SJSA1 (cell line): ENCODE results near the gene P2RX7. TPM values are rescaled to one million over a fixed set of nuclear protein-coding genes. Genes with fewer than 3 reads are reported as not detected.
A peak's percentile ranks its signal among the peaks of the same experiment; 100 is the strongest.

Source experiments
- DNase-seq, 2 experiments: peaks; one replicate each; pipeline ENCODE4 v3.0.0-alpha.2; 2015 to 2020; ENCODE audit warnings: low spot score in 2 of 2, low read depth in 1 of 2
- H3K27ac ChIP-seq: fragments of 250-450 bp; sonication (Bioruptor Pico); 2 replicates; pipeline ENCODE4 v1.5.1; 2020; ENCODE audit warnings: mild to moderate bottlenecking, moderate library complexity
- H3K27me3 ChIP-seq: fragments of 250-450 bp; sonication (Bioruptor Pico); replicated peaks from 2 replicates; pipeline ENCODE4 v1.5.1; 2020; ENCODE audit warnings: mild to moderate bottlenecking, moderate library complexity
- H3K36me3 ChIP-seq: fragments of 250-450 bp; sonication (Bioruptor Pico); 2 replicates; pipeline ENCODE4 v1.5.1; 2020; ENCODE audit warnings: mild to moderate bottlenecking
- H3K4me1 ChIP-seq: fragments of 250-450 bp; sonication (Bioruptor Pico); replicated peaks from 2 replicates; pipeline ENCODE4 v1.6.1; 2021; ENCODE audit warnings: mild to moderate bottlenecking
- H3K4me3 ChIP-seq: fragments of 250-450 bp; sonication (Bioruptor Pico); 2 replicates; pipeline ENCODE4 v1.5.1; 2020; ENCODE audit warnings: mild to moderate bottlenecking
- H3K9me3 ChIP-seq: fragments of 250-450 bp; sonication (Bioruptor Pico); replicated peaks from 2 replicates; pipeline ENCODE4 v1.5.1; 2020; ENCODE audit warnings: mild to moderate bottlenecking
- total RNA-seq: library from RNA; depleted of rRNA; stranded (reverse); fragments of >200 nt; shearing (Covaris generic); gene quantifications from 2 replicates; pipeline ENCODE4 v1.2.3, GENCODE V29; 2014

P2RX7 gene
- total RNA-seq, 1 experiment from 2014 or later: 3.1 TPM

DNA sequence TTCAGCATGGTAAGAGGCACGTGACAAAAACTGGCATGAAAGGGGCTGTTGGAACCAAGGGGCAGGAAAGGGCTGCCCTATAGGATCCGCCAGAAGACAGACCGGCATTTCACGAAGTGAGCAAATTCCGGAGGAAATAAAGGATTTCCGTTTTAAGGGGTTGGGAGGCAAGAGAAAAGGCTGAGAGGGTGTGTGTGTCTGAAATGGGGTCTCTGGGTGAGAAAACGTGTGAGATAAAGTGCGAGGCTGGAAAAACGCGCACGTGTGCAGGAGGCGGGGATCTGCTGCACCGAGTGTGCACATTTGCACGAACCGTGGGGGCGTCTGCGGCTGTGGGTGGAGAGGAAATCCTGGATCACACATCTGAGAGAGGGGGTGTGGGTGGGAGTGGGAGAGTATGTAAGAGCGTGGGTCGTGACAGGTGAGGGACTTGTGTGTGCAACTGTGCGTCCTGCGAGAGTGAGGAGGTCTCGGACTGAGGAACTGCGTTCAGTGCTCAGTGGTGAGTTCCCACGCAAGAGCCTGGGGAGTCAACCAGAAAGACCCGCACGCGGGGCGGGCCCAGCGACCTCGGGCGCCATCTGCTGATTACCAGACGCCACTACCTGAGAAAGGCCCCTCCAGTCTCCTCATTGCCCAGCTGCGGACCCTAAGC is 37.0 kb upstream of the P2RX7 start:
- DNase-seq: peak; percentile 43 to 67
- Histone ChIP-seq H3K36me3 (no peaks in the 10 kb centered on the region), H3K27me3 (no peaks in the 10 kb centered on the region), H3K27ac (no peak overlapping the region), H3K4me3 (peak overlapping the region; percentile 23), H3K4me1 (peaks cover 8% of the 10 kb centered on the region), H3K9me3 (peaks cover 4% of the 10 kb centered on the region)

DNA sequence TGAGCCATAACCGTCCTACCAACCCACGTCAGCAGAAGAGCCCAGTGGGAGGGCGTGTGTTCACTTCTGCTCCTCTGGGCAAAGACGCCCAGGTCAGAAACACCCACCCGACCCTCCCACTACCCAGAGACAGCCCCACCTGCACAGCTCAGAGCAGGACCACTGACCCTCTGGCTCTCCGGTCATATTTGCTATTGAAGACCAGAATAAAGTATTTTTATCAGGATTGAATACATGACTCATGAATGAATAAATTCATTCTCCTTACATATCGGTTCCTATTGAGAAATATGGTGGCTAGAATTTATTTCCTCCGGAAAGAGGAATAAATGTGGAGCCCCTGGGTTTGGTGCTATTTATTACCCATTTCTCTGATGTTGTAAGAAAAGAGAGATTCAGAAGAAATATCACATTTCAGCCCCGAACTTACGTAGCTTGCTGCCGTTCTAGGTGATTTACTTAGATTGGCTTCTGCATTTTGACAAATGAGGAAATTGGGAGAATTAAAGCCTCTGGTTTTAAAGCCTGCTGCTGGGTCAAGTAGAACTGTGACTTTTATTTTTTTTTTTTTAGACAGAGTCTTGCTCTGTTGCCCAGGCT is 36.4 kb upstream of the P2RX7 start:
- Histone ChIP-seq H3K27me3 (no peaks in the 10 kb centered on the region), H3K9me3 (peaks cover 4% of the 10 kb centered on the region), H3K4me1 (peaks cover 8% of the 10 kb centered on the region), H3K4me3 (no peak overlapping the region), H3K27ac (no peak overlapping the region), H3K36me3 (no peaks in the 10 kb centered on the region)
- no peak for DNase-seq

DNA sequence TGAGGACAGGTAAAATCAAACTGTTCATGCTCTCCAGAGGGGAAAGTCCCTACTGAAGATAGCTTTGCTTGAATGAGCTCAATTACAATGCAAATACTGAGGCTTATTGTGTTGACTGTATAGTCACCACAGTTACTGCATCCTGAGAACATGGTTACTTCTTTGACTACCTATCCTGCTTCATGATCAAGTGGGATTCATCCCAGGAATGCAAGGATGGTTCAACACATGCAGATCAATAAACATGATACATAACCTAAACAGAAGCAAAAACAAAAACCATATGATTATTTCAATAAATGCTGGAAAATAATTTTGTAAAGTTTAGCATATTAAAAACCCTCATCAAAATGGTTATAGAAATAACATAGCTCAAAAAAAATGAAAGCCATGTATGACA is 32.9 kb upstream of the P2RX7 start:
- Histone ChIP-seq H3K27ac (no peak overlapping the region), H3K27me3 (no peaks in the 10 kb centered on the region), H3K4me1 (peaks cover 8% of the 10 kb centered on the region), H3K36me3 (no peaks in the 10 kb centered on the region), H3K9me3 (peaks cover 4% of the 10 kb centered on the region), H3K4me3 (no peak overlapping the region)
- DNase-seq: no peak

DNA sequence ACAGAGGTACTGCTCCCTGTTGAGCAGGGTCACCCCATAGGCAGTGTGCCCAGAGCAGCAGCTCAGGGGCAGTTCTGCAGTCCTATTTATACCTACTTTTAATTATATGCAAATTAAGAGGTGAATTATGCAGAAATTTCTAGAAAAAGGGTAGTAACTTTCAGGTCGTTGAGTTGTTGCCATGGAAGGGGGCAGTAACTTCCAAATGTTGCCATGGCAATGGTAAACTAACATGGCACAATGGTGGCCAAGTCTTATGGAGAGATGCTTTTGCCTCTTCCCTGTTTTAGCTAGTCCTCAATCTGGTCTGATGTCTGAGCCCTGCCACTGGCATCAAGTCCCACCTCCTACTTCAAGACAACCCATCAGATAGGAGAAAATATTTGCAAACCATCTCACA is 30.4 kb upstream of the P2RX7 start:
- H3K27ac ChIP-seq: no peak overlapping the region

DNA sequence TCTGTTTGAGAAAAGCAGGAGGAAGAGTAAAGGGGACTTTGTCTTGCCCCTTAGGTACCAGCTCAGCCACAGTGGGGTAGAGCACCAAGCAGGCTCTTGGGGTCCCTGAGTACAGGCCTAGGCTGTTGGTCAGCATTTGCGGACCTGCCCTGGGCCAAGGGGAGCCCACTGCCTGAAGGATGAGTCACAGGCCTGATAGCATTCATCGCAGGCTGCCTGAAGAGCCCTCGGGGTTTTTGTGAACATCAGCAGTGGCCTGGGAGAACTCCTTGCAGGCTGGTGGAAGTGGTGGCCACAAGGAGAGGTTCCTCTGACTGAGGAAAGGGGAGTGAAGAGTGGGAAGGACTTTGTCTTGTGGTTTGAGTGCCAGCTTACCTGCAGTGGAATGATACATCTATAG is 25.0 kb upstream of the P2RX7 start:
- no peak overlapping the region for H3K27ac ChIP-seq
- H3K27me3 ChIP-seq: no peaks in the 10 kb centered on the region
- no peaks in the 10 kb centered on the region for H3K9me3 ChIP-seq
- no peaks in the 10 kb centered on the region for H3K4me1 ChIP-seq
- no peak for DNase-seq
- no peak overlapping the region for H3K4me3 ChIP-seq
- H3K36me3 ChIP-seq: no peaks in the 10 kb centered on the region

More for the DNA sequence above, 30.4 kb upstream of the P2RX7 start:
- H3K36me3 ChIP-seq: no peaks in the 10 kb centered on the region
- DNase-seq: no peak
- H3K4me3 ChIP-seq: no peak overlapping the region
- H3K9me3 ChIP-seq: peaks cover 4% of the 10 kb centered on the region
- no peaks in the 10 kb centered on the region for H3K4me1 ChIP-seq
- H3K27me3 ChIP-seq: no peaks in the 10 kb centered on the region

DNA sequence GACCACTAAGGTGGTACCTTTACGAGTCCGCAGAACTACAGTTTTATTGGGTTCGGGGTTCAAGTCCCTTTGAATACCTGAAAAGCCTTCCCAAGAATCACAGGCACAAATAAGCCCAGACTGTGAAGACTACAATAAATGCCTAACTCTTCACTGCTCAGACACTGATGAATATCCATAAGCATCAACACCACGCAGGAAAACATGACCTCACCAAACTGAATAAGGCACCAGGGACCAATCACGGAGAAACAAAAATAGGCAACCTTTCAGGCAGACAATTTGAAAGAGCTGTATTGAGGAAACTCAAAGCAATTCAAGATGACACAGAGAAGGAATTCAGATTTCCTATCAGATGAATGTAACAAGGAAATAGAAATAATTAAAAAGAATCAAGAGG is 24.2 kb upstream of the P2RX7 start:
- H3K4me1 ChIP-seq: no peaks in the 10 kb centered on the region
- DNase-seq: no peak
- H3K9me3 ChIP-seq: no peaks in the 10 kb centered on the region
- H3K4me3 ChIP-seq: no peak overlapping the region
- no peak overlapping the region for H3K27ac ChIP-seq
- no peaks in the 10 kb centered on the region for H3K27me3 ChIP-seq
- no peaks in the 10 kb centered on the region for H3K36me3 ChIP-seq

DNA sequence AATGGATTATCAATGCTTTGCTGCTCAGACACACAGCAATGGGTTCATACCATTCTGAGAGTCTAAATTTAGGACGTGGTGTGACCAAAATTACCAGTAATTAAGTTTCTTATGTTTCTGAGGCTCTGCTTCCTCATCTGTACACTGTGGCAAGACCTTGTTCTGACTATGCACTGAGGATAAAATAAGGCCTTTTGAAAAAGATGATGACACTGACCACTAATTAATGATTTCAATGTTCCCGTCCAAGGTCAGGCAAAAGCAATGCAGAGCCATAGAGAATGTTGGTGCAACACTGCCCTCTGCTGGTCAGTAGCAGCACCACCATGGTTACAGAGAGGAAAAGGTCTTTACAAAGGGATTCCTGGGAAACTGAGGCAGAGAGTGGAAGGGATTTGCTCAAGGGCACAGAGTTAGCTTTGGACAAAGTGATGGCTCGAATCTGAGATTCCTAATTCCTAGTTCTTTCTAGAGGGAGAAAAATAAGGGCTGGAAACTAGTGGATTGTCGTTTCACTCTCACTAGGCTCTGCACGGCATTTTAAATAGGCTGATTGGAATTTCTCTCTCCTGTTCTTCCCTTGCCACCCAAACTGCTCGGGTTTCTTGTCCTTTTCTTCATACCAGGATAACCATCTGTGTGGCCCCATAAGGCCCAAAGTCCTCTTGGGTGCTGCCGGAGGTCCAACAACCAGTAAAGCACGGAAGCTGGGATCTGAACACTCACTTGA is 22.3 kb upstream of the P2RX7 start:
- H3K36me3 ChIP-seq: no peaks in the 10 kb centered on the region
- H3K9me3 ChIP-seq: no peaks in the 10 kb centered on the region
- no peaks in the 10 kb centered on the region for H3K4me1 ChIP-seq
- H3K27ac ChIP-seq: no peak overlapping the region
- no peak overlapping the region for H3K4me3 ChIP-seq
- H3K27me3 ChIP-seq: no peaks in the 10 kb centered on the region
- peak in 1 of 2 experiments; percentile 49 for DNase-seq

DNA sequence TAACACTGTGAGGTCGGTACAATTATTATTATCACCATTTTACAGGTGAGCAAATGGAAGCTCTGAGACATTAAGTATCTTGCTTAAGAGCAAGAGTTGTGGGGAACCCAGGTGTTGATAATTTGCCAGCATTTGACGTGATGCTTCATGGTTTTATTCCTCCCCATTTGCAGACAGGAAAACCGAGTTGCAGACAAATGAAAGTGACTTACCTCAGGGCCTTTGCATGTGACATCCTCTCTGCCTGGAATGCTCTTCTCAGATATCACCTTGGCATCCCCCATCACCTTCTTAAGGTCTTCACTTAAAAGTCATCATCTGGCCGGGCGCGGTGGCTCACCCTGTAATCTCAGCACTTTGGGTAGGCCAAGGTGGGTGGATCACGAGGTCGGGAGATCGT is 21.0 kb upstream of the P2RX7 start:
- H3K4me1 ChIP-seq: no peaks in the 10 kb centered on the region
- no peaks in the 10 kb centered on the region for H3K9me3 ChIP-seq
- H3K4me3 ChIP-seq: no peak overlapping the region

DNA sequence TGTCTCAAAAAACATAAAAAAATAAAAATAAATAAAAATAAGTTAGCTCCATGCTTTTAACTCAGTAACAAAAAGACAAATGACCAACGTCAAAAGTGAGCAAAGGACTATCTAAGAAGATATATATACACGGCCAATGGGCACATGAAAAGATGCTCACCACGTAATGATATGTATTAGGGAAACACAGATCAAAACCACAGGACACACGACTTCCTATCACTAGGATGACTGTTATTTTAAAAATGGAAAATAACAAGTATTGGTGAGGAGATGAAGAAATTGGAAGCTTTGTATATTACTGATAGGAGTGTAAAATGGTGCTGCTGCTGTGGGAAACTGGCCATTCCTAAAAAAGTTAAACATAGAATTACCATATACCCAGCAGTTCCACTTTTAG is 20.2 kb upstream of the P2RX7 start:
- no peak overlapping the region for H3K27ac ChIP-seq
- no peaks in the 10 kb centered on the region for H3K9me3 ChIP-seq
- H3K4me1 ChIP-seq: no peaks in the 10 kb centered on the region
- no peaks in the 10 kb centered on the region for H3K36me3 ChIP-seq
- no peak for DNase-seq
- no peak overlapping the region for H3K4me3 ChIP-seq
- no peaks in the 10 kb centered on the region for H3K27me3 ChIP-seq

More for the DNA sequence above, 21.0 kb upstream of the P2RX7 start:
- Histone ChIP-seq H3K36me3 (no peaks in the 10 kb centered on the region), H3K27me3 (no peaks in the 10 kb centered on the region), H3K27ac (no peak overlapping the region)
- no peak for DNase-seq

DNA sequence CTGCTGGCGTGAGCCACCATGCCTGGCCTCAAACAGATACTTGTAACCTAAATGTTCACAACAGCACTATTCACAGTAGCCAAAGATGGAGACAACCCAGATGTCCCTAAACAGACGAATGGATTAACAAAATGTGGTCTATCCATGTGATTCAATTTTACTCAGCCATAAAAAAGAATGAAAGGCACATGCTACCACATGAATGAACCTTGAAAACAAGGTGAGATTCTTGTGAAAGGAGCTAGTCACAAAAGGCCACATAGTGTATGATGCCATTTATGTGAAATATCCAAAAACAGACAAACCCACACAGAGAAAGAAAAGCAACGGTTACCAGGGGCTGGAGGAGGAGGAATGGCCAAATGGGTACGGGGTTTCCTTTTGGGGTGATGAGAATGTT is 19.6 kb upstream of the P2RX7 start:
- Histone ChIP-seq H3K4me3 (no peak overlapping the region), H3K27ac (no peak overlapping the region), H3K36me3 (no peaks in the 10 kb centered on the region), H3K4me1 (no peaks in the 10 kb centered on the region), H3K27me3 (no peaks in the 10 kb centered on the region), H3K9me3 (no peaks in the 10 kb centered on the region)
- DNase-seq: no peak

DNA sequence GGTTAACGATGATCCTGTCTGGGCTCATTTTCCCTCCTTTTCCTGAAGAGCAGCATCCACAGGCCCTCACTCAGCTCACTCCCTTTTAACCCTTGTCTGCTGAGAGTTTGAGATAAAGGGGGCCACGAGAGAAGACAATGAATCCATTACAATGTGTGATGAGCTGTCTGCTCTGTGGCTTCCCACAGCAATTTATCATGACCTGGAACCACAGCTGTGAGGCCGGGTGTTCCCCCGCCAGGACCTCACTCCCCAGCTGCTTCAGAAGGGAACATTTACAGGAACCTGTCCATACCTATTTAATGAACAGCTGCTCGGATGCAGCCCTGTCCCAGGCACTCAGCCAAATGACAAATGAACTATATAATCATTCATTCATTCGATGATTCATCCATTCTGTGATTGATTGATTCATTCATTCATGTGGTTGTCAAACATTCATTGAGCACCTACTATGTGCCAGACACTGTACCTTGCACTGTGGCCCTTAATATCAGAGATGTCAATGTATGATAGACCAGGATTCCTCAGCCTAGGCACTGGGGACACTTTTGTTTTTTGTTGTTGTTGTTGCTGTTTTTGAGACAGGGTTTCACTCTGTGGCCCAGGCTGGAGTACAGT is 18.5 kb upstream of the P2RX7 start:
- Histone ChIP-seq H3K27ac (no peak overlapping the region), H3K27me3 (no peaks in the 10 kb centered on the region), H3K4me1 (no peaks in the 10 kb centered on the region), H3K36me3 (no peaks in the 10 kb centered on the region), H3K4me3 (no peak overlapping the region), H3K9me3 (no peaks in the 10 kb centered on the region)
- DNase-seq: no peak

DNA sequence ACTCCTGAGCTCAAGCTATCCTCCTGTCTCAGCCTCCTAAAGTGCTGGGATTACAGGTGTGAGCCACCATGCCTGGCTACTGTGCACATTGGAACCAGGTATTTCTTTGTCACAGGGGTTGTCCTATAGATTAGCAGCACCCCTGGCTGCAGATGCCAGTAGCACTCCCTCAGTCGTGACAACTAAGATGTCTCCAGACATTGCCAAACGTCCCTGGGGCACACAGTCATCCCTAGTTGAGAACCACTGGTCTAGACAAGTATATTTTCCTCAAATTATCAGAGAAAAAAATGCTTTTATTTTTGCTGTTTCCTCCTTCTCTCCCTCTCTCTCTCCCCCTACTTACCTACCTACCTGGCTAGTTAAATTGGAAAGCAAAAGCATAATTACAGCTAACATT is 17.9 kb upstream of the P2RX7 start:
- no peaks in the 10 kb centered on the region for H3K4me1 ChIP-seq
- H3K27me3 ChIP-seq: no peaks in the 10 kb centered on the region
- no peak overlapping the region for H3K27ac ChIP-seq
- H3K36me3 ChIP-seq: no peaks in the 10 kb centered on the region
- DNase-seq: no peak
- H3K4me3 ChIP-seq: no peak overlapping the region
- no peaks in the 10 kb centered on the region for H3K9me3 ChIP-seq

DNA sequence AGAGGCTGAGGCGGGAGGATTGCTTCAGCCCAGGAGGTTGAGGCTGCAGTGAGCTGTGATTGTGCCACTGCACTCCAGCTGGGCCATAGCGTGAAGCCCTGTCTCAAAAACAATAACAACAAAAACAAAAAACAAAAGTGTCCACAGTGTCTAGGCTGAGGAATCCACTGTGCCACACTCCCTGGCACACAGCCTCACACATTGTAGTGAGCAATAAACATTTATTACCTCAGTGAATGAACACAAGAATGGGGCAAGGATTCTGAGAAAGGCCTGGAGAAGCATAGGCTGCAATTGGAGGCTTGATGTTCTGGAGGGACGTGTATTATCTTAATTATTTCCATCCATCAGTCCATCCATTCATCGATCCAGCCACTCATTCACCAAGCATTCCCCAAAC is 17.1 kb upstream of the P2RX7 start:
- no peaks in the 10 kb centered on the region for H3K9me3 ChIP-seq
- H3K27ac ChIP-seq: no peak overlapping the region
- H3K27me3 ChIP-seq: no peaks in the 10 kb centered on the region
- peaks cover 3% of the 10 kb centered on the region for H3K4me1 ChIP-seq
- no peak for DNase-seq
- H3K36me3 ChIP-seq: no peaks in the 10 kb centered on the region
- H3K4me3 ChIP-seq: no peak overlapping the region
